Ovary (tissue), 3 donors: ENCODE measurements around the gene PSMA6.

ENCODE experiments used
- EP300 ChIP-seq: sonication (generic); formaldehyde crosslinking; IDR thresholded peaks from one replicate; pipeline ENCODE4 v1.6.1; 2017; ENCODE audit warnings: antibody characterized with exemption
- POLR2A ChIP-seq: fragments of 450-650 bp; IDR thresholded peaks from one replicate; pipeline ENCODE4 v1.6.1; 2017; ENCODE audit warnings: antibody characterized with exemption, mild to moderate bottlenecking, moderate library complexity
- TF ChIP-seq, protein P1 (sequence below), 3 donors: fragments of 450-650 bp in 2 of 3; fragments of 200-600 bp in 1 of 3; IDR thresholded peaks; one replicate each; pipeline versions ENCODE4 v1.5.1 to v1.8.0; 2016 to 2022; ENCODE audit warnings: antibody characterized with exemption in 3 of 3, mild to moderate bottlenecking in 1 of 3
- donor health status: DM: no; HTN: no; CAD: no.

DNA sequence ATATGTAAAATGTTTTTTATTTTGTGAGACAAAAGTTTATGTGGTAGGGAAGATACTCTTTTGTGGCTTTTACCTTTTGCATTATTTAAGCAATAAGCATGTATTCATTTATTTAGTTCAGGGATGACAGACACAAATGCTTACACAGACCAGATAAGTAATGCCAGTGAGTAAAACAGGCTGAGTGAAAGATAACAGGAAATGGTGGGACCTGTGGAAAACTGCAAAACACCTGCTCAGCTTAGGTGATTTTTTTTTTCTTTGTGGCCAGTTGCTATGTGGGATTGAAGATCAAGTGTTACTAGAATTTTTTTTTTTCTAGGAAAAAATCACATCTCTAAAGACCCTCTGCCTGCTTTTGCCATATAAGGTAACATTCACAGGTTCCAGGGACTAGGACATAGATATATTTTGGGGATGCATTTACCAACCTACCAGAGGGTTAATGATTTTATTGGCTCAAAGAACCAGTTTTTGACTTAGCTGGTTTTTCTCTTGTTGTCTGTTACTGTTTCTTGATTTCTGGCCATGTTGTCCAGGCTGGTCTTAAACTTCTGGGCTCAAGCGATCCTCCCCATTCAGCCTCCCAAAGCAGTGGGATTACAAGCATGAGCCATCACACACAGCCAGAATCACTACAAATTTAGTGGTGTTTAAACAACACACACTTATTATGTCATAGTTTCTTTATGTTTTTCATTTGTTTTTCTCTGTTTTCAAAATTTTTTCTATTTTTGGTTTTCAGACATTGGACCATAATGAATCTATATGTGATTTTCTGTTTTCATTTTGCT, 9.8 kb downstream of the PSMA6 start:
- TF ChIP-seq, protein P1, sequence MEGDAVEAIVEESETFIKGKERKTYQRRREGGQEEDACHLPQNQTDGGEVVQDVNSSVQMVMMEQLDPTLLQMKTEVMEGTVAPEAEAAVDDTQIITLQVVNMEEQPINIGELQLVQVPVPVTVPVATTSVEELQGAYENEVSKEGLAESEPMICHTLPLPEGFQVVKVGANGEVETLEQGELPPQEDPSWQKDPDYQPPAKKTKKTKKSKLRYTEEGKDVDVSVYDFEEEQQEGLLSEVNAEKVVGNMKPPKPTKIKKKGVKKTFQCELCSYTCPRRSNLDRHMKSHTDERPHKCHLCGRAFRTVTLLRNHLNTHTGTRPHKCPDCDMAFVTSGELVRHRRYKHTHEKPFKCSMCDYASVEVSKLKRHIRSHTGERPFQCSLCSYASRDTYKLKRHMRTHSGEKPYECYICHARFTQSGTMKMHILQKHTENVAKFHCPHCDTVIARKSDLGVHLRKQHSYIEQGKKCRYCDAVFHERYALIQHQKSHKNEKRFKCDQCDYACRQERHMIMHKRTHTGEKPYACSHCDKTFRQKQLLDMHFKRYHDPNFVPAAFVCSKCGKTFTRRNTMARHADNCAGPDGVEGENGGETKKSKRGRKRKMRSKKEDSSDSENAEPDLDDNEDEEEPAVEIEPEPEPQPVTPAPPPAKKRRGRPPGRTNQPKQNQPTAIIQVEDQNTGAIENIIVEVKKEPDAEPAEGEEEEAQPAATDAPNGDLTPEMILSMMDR (IDR thresholded peaks at IDR 0.05), result no peak
- no peak for TF ChIP-seq EP300
- TF ChIP-seq POLR2A, result no peak
